SU-DHL-6 (cell line): ENCODE data around the gene NEUROG1.

Source experiments
- H2AFZ ChIP-seq: fragments of 200-600 bp; sonication (generic); 2 replicates; pipeline ENCODE4 v1.6.1; 2014; ENCODE audit warnings: low read depth, mild to moderate bottlenecking, moderate library complexity, mixed read lengths, antibody characterized with exemption, low read length; ENCODE audit not compliant: severe bottlenecking
- H3F3A ChIP-seq: fragments of 200-600 bp; shearing (Covaris generic); 2 replicates; pipeline ENCODE4 v1.6.0; 2016; ENCODE audit warnings: antibody characterized with exemption, mild to moderate bottlenecking; ENCODE audit not compliant: insufficient read depth
- H3K27ac ChIP-seq: fragments of 200-600 bp; sonication (generic); 2 replicates; pipeline ENCODE4 v1.5.1; 2016; ENCODE audit warnings: low read depth, mild to moderate bottlenecking, low read length, moderate library complexity, mixed read lengths
- H3K27me3 ChIP-seq: fragments of 200-600 bp; sonication (generic), shearing (Covaris generic); 2 replicates; pipeline ENCODE4 v1.6.0; 2014; ENCODE audit warnings: mild to moderate bottlenecking, low read length
- H3K36me3 ChIP-seq: fragments of 200-600 bp; sonication (generic); 2 replicates; pipeline ENCODE4 v1.6.1; 2014; ENCODE audit warnings: mild to moderate bottlenecking, low read length, mixed read lengths
- H3K4me2 ChIP-seq: fragments of 300-600, 200-600 bp; shearing (Covaris generic), sonication (generic); 2 replicates; pipeline ENCODE4 v1.6.0; 2014; ENCODE audit warnings: low read length, low read depth, mild to moderate bottlenecking; ENCODE audit not compliant: poor library complexity, severe bottlenecking
- H3K4me3 ChIP-seq: fragments of 200-600 bp; sonication (generic); 2 replicates; pipeline ENCODE4 v1.5.1; 2014; ENCODE audit warnings: antibody characterized with exemption, low read length, mild to moderate bottlenecking, mixed read lengths; ENCODE audit not compliant: insufficient read depth, poor library complexity, severe bottlenecking
- H3K79me2 ChIP-seq: fragments of 200-600 bp; sonication (generic); 2 replicates; pipeline ENCODE4 v1.6.1; 2014; ENCODE audit warnings: mild to moderate bottlenecking, low read length, moderate library complexity; ENCODE audit not compliant: insufficient read depth
- H3K9ac ChIP-seq: fragments of 200-600 bp; sonication (generic); 2 replicates; pipeline ENCODE4 v1.7.0; 2014; ENCODE audit warnings: mild to moderate bottlenecking, low read length
- H3K9me2 ChIP-seq: fragments of 200-600 bp; sonication (generic); replicated peaks from 2 replicates; pipeline ENCODE4 v1.6.1; 2014; ENCODE audit warnings: low read length; ENCODE audit not compliant: insufficient read depth
- H3K9me3 ChIP-seq: fragments of 200-600 bp; sonication (generic); 2 replicates; pipeline ENCODE4 v1.6.1; 2014; ENCODE audit warnings: low read length, mixed read lengths; ENCODE audit not compliant: insufficient read depth
- H4K20me1 ChIP-seq: fragments of 200-600 bp; sonication (generic); 2 replicates; pipeline ENCODE4 v1.6.1; 2014; ENCODE audit warnings: low read depth, mild to moderate bottlenecking, antibody characterized with exemption, low read length, moderate library complexity, mixed read lengths
- CTCF ChIP-seq: fragments of 200-600 bp; sonication (generic); IDR thresholded peaks from one replicate; pipeline ENCODE4 v1.5.1; 2017; ENCODE audit warnings: antibody characterized with exemption, mild to moderate bottlenecking, low read length, moderate library complexity; ENCODE audit not compliant: insufficient read depth, poor library complexity, severe bottlenecking
- EZH2phosphoT487 ChIP-seq: fragments of 200-600 bp; sonication (generic), shearing (Covaris generic); conservative IDR thresholded peaks from 2 replicates; pipeline ENCODE4 v1.6.1; 2018; ENCODE audit warnings: mild to moderate bottlenecking, antibody characterized with exemption, low read length, moderate library complexity, mixed read lengths

Gene NEUROG1

GRCh38 chr5:135487839-135488514, 47.8 kb downstream of the NEUROG1 start:
- H4K20me1 ChIP-seq, result no peaks in the 10 kb centered on the region
- H2AFZ ChIP-seq, result no peak overlapping the region
- no peaks in the 10 kb centered on the region for H3K27me3 ChIP-seq
- TF ChIP-seq CTCF (no peak), EZH2phosphoT487 (no peak)
- no peaks in the 10 kb centered on the region for H3F3A ChIP-seq
- no peaks in the 10 kb centered on the region for H3K79me2 ChIP-seq
- no peaks in the 10 kb centered on the region for H3K9me2 ChIP-seq
- H3K9ac ChIP-seq, result no peak overlapping the region
- H3K27ac ChIP-seq, result no peak overlapping the region
- no peak overlapping the region for H3K4me3 ChIP-seq
- H3K9me3 ChIP-seq, result no peaks in the 10 kb centered on the region
- no peaks in the 10 kb centered on the region for H3K36me3 ChIP-seq
- no peak overlapping the region for H3K4me2 ChIP-seq

- Histone ChIP-seq H3K27ac (no peak overlapping the region), H3K9ac (no peak overlapping the region), H3K4me3 (no peak overlapping the region), H2AFZ (no peak overlapping the region), H3K27me3 (no peaks in the 10 kb centered on the region), H3K9me2 (no peaks in the 10 kb centered on the region), H3K36me3 (no peaks in the 10 kb centered on the region), H3F3A (no peaks in the 10 kb centered on the region), H3K79me2 (no peaks in the 10 kb centered on the region), H3K9me3 (no peaks in the 10 kb centered on the region), H4K20me1 (no peaks in the 10 kb centered on the region), H3K4me2 (no peak overlapping the region)
- no peak for TF ChIP-seq CTCF
- TF ChIP-seq EZH2phosphoT487, result no peak
Measured at GRCh38 chr5:135487037-135487395, 48.7 kb downstream of the NEUROG1 start.

DNA sequence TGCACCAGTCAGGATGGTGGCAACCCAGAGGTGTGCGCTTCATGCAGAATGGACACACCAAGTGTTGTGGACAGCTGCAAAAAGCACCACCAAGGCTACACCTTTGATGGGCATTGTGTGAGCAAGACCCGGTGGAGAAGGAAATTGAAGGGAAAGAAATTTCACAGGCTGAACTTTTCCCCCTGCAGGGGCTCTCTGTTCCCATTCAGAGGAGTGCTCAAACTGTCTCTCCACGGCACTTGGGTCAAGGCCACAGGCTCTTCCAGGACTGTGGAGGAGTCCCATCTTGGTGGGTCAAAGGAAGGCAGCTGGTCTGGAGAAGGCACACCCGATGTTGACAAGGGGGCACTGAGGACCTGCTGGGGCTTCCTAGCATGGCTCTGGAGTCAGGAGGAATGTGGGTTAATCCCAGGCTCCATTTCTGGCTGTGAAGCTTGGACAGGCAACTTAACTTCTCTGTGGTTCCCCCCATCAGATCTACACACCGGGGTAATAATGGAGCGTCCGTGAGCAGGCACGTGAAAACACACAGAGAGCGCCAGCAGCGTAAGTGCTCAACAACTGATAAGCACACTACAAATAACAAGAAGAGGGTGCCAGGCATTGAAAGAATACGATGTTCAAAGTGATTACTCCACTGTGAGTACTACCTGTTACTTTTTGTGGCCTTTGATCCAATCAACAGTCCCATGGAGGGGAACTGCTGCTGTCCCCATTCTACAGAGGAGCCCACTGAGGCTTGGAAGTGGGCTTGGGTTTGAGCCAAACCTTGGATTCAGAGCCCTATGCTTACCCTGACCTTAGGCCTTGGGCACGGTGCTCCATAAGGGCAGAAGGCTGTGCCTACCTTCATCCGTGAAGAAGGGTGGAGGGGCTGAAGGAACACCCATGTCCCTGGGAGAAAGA, 49.4 kb downstream of the NEUROG1 start:
- no peak overlapping the region for H3K9ac ChIP-seq
- no peak overlapping the region for H3K27ac ChIP-seq
- no peaks in the 10 kb centered on the region for H3K36me3 ChIP-seq
- no peaks in the 10 kb centered on the region for H4K20me1 ChIP-seq
- no peaks in the 10 kb centered on the region for H3K9me3 ChIP-seq
- H3K79me2 ChIP-seq, result no peaks in the 10 kb centered on the region
- no peak overlapping the region for H3K4me3 ChIP-seq
- TF ChIP-seq EZH2phosphoT487, result no peak
- no peak for TF ChIP-seq CTCF
- H3F3A ChIP-seq, result no peaks in the 10 kb centered on the region
- no peak overlapping the region for H3K4me2 ChIP-seq
- H2AFZ ChIP-seq, result no peak overlapping the region
- no peaks in the 10 kb centered on the region for H3K27me3 ChIP-seq
- no peaks in the 10 kb centered on the region for H3K9me2 ChIP-seq
